Right lobe of liver (tissue), 6 donors: ENCODE results near the gene MYO15B. TPM values are rescaled to one million over a fixed set of nuclear protein-coding genes. Genes with fewer than 3 reads are reported as not detected.

Source experiments
- ATAC-seq, 4 donors: fragments of 200-7000 bp; cut with Tn5 transposase; one replicate each; pipeline ENCODE4 v1.9.1; 2020; ENCODE audit warnings: mild to moderate bottlenecking in 4 of 4, moderate library complexity in 4 of 4
- DNase-seq, 3 donors: peaks; one replicate each; pipeline ENCODE4 v3.0.0-alpha.2; 2020
- H3K27ac ChIP-seq, 3 donors: fragments of 200-600 bp; one replicate each; pipeline ENCODE4 v1.8.0; 2022
- H3K27me3 ChIP-seq, 2 donors: fragments of 200-600 bp; one replicate each; pipeline ENCODE4 v1.8.0; 2022
- H3K36me3 ChIP-seq, 4 donors: fragments of 200-600 bp; sonication (generic) in 1 of 4; one replicate each; pipeline versions ENCODE4 v1.5.1 to v1.8.0; 2017 to 2022; ENCODE audit warnings: control low read depth in 1 of 4
- H3K4me1 ChIP-seq, 4 donors: fragments of 200-600 bp; sonication (generic) in 1 of 4; one replicate each; pipeline versions ENCODE4 v1.5.1 to v1.8.0; 2017 to 2022; ENCODE audit warnings: control low read depth in 1 of 4
- H3K4me3 ChIP-seq, 3 donors: fragments of 200-600 bp; one replicate each; pipeline ENCODE4 v1.8.0; 2022
- H3K9me3 ChIP-seq, 4 donors: fragments of 200-600 bp; sonication (generic) in 1 of 4; one replicate each; pipeline versions ENCODE4 v1.5.1 to v1.8.0; 2017 to 2022; ENCODE audit warnings: control low read depth in 1 of 4
- CTCF ChIP-seq, 4 donors: fragments of 200-600 bp in 3 of 4; fragments of 450-650 bp in 1 of 4; IDR thresholded peaks; one replicate each; pipeline versions ENCODE4 v1.5.1 to v1.8.0; 2016 to 2022; ENCODE audit warnings: antibody characterized with exemption in 4 of 4, mild to moderate bottlenecking in 2 of 4
- POLR2A ChIP-seq: fragments of 450-650 bp; IDR thresholded peaks from one replicate; pipeline ENCODE4 v1.6.1; 2017; ENCODE audit warnings: antibody characterized with exemption, mild to moderate bottlenecking
- WGBS: methylation state at CpG from one replicate; pipeline ENCODE4 v1.1.6; 2018; ENCODE audit warnings: low coverage, low lambda C conversion rate; ENCODE audit not compliant: insufficient coverage; ENCODE audit errors: missing lambda C conversion rate; 5-methylcytosine and 5-hydroxymethylcytosine counted together
- intact Hi-C, 2 donors: fragments of 100-400 bp; cut with DNase I; formaldehyde crosslinking; loops; one replicate each; pipeline versions ENCODE4 v1.11.2 to v1.14.1; 2022
- total RNA-seq, 6 experiments: library from RNA; depleted of rRNA in 2 of 6; stranded (reverse); fragments of >200 nt in 2 of 6; fragmentation: NEBNext Ultra II Directional in 3 of 6; extraction: Animal tissue kit (Norgen Biotek cat#: 25700) in 3 of 6; gene quantifications; one replicate each; pipeline versions ENCODE4 v1.1.0 to v1.2.4, GENCODE V29; 2016 to 2023
- donor health status: DM: no; HTN: yes; CAD: no.
- donor health status: DM: no; HTN: no; CAD: no.
- donor health status: DM: no; HTN: no; CAD: no.
- donor health status: DM: no; HTN: yes; CAD: no.
- donor health status: DM: no; HTN: yes; CAD: no.

The MYO15B gene
- total RNA-seq, 6 experiments from 2014 or later: 26.4 to 104 (median 52.9) TPM

- DNase-seq (peak; percentile 97 to 99 (median 98)), ATAC-seq (peak; percentile 99 to 100 (median 100))
- no peaks in the 10 kb centered on the region for H3K27me3 ChIP-seq
- H3K27ac ChIP-seq: peak within 1 kb of the TSS; percentile 56 to 77 (median 57)
- intact Hi-C loops: no loop called here
- TF ChIP-seq POLR2A (peak; percentile 59), CTCF (IDR thresholded peaks at IDR 0.05) (no peak)
- under 1% methylated on average over 50 of the region's 55 CpGs for WGBS
- H3K36me3 ChIP-seq: peaks cover 0 to 52% (median 11%) of the 10 kb centered on the region in 4 donors
- H3K4me3 ChIP-seq: peak within 1 kb of the TSS; percentile 85 to 93 (median 86)
- H3K4me1 ChIP-seq: peaks cover 0 to 17% (median 6%) of the 10 kb centered on the region in 4 donors
- H3K9me3 ChIP-seq: no peaks in the 10 kb centered on the region
These were observed 79.6 kb downstream of the MYO15B start, which contains the start of the genes RECQL5 and SAP30BP for GRCh38 chr17:75666959-75667790. TSS of gene RECQL5 (minus strand) at chr17:75667154. CDS start at chr17:75666557, 597 bp downstream. TSS of gene SAP30BP (plus strand) at chr17:75667338. CDS start at chr17:75667373, 35 bp downstream.

DNA sequence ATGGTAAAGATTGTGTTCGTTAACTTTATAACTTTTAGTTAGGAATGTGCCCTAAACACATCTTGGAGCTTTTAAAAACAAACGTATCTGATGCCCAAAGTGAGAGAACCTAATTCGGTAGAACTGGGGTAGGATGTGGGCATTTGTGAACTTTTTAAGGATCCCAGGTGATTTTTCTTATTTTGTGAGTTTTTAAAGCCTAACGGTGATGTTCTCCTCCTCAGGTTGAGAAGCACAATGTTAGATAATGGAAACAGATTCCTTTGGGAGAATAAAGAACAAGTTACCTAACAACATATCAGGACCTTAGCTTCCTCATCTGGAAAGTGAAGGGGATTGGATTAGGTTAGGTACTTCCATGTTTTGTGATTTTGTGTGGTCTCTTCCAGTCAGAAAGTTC is 80.2 kb downstream of the MYO15B start:
- peak overlapping the region; percentile 56 to 77 (median 57) for H3K27ac ChIP-seq
- WGBS: 5% methylated on average over 4 of the region's 4 CpGs
- H3K27me3 ChIP-seq: no peaks in the 10 kb centered on the region
- peaks cover 0 to 52% (median 10%) of the 10 kb centered on the region in 4 donors for H3K36me3 ChIP-seq
- DNase-seq (no peak), ATAC-seq (no peak)
- peak overlapping the region; percentile 85 to 93 (median 86) for H3K4me3 ChIP-seq
- intact Hi-C loops: no loop called here
- TF ChIP-seq POLR2A: no peak
- TF ChIP-seq CTCF (IDR thresholded peaks at IDR 0.05): no peak
- peaks cover 0 to 17% (median 6%) of the 10 kb centered on the region in 4 donors for H3K4me1 ChIP-seq
- no peaks in the 10 kb centered on the region for H3K9me3 ChIP-seq

- peaks cover 0 to 51% (median 9%) of the 10 kb centered on the region in 4 donors for H3K36me3 ChIP-seq
- H3K4me3 ChIP-seq: peak overlapping the region in 1 of 3 donors; percentile 86
- ATAC-seq (no peak), DNase-seq (no peak)
- TF ChIP-seq POLR2A (no peak), CTCF (IDR thresholded peaks at IDR 0.05) (no peak)
- H3K27me3 ChIP-seq: no peaks in the 10 kb centered on the region
- peaks cover 0 to 17% (median 6%) of the 10 kb centered on the region in 4 donors for H3K4me1 ChIP-seq
- 73% methylated on average over 4 of the region's 4 CpGs for WGBS
- H3K9me3 ChIP-seq: no peaks in the 10 kb centered on the region
- no peak overlapping the region for H3K27ac ChIP-seq
- intact Hi-C loops: no loop called here
These were observed 80.9 kb downstream of the MYO15B start for GRCh38 chr17:75668489-75668888.

DNA sequence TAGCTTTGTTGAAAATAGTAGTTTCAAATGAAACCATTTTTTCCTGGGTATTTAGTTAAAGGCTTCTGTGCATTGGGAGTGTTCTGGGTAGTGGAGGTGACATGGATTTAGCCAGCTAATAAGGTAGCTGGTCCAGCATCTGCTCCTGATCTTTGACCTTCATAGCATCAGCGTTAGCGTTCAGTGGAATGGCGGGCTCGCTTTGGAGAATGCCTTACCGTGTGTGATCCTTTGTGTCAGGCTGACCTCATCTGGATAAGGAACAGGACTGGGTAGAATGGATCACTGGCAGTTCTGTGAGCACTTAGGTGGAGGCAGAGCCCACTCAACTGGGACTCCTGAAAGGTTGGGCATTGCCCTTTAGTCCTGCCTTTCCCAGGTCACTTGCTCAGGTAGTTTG is 83.3 kb downstream of the MYO15B start:
- WGBS: 57% methylated on average over 5 of the region's 5 CpGs
- ATAC-seq: no peak
- no peak overlapping the region for H3K27ac ChIP-seq
- no peak overlapping the region for H3K4me3 ChIP-seq
- no peak for TF ChIP-seq CTCF (IDR thresholded peaks at IDR 0.05)
- no peak for TF ChIP-seq POLR2A
- no peaks in the 10 kb centered on the region for H3K9me3 ChIP-seq
- H3K36me3 ChIP-seq: peaks cover 0 to 44% (median 9%) of the 10 kb centered on the region in 4 donors
- no peaks in the 10 kb centered on the region for H3K27me3 ChIP-seq
- intact Hi-C loops: no loop called here
- H3K4me1 ChIP-seq: peaks cover 0 to 15% (median 5%) of the 10 kb centered on the region in 4 donors
- DNase-seq: peak in 1 of 3 donors; percentile 7
